GM15510 (cell line): ENCODE measurements around the gene MAN2A1.

Experiments
- POLR2A ChIP-seq: IDR thresholded peaks from 3 replicates; pipeline ENCODE4 v1.6.1; 2011; ENCODE audit warnings: borderline replicate concordance; ENCODE audit not compliant: insufficient read length; ENCODE audit errors: extremely low read depth

Gene MAN2A1

DNA sequence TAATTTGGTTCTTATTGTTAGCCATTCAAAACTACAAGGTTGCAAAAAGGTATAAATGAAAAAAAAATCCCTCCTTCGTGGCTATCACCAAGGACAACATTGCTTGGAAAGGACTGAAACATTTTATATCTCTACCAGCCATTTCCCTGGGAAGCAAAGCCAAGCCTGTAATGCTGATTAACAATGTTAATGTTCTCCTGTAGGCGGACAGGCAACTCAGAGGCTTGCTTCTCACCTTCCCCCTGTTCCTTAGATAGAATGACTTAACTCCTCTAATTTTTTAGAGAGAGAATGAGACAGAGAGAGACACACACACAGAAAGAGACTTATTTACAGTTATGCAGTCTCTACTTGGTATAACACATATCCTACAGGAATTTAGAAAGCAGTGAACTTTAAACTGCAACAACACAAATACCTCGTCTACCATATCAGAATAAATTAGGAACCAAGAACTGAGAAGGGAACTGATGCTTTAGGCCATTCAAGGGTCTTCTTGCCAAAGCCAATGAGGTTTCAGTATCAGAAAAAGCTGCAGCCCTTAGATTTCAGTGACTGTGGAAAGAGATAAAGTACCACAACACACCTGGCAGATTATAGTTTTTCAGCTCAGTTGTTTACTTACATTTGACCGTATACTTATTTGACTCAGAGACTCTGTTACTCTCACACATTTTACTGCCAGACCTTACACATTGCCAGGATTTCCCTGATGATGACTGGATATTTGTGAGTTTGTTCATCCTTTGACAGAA is 20.9 kb upstream of the MAN2A1 start:
- TF ChIP-seq POLR2A, result no peak

DNA sequence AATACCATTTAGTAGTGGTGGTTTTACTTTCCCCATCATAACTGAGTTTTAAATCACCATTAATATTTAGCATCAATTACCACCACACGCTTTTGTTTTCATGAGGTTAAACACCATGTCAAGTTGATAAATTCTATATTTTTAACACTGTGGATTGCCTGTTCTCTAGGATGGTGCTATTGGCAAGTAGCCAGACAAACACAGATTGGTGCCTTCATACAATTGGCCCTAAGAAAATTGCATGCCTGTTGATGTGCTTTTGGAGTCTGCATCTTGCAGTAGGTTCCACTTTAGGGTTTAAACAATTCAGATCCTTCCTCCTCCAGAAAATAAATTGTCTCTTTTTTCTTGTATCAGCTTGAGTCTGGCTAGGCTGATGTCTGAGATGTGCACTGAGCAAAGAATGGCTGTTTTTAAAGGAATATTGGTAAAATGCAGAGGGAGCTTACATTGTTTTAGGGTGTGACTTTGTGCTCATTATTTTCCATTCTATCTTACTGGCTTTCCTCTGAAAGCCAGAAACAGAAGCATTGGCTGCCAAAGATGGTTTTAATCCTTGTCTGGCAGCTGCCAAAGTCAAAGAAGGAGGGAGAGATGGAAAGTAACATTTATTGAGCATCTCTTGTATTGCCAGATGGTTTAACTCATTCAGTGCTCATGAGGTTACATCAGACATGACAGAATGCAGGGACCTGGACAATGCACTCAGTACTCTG is 19.6 kb upstream of the MAN2A1 start:
- TF ChIP-seq POLR2A, result no peak

DNA sequence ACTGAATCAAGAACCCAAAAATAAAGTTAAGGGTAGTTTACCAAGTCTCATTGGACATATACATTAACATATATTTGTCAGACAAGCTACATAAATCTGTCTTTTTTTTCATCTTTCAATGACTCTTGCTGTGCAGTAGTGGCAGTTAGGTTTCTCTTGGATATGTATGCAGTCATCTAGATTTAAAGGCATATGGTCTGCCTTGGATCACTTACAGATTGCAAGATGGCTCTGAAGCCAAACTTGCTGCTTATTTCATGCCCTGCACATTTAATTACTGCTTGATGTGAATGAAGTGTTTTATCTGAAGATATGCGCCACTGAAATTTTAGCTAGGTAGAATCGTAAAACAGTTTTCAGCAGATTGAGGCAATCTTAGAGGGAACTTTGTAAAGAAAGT is 18.6 kb upstream of the MAN2A1 start:
- no peak for TF ChIP-seq POLR2A

DNA sequence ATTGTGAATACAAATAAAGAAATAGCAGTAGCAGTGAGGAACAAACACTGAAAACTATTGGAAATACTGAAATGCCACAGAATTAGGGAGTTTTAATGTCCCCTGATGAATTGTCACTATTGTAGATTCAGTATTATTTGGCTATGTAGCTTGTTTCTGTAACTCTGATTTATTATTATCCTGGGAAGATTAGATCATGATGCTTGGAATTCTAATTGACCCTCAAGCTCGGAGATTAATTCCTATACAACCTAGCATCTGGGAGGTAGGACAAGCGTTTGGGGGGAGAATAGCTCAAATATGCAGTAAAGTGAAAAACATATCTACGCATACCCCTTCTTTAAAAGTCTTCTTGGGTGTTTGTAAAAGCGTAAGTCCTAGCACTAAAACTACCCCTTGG is 15.1 kb upstream of the MAN2A1 start:
- TF ChIP-seq POLR2A, result no peak

DNA sequence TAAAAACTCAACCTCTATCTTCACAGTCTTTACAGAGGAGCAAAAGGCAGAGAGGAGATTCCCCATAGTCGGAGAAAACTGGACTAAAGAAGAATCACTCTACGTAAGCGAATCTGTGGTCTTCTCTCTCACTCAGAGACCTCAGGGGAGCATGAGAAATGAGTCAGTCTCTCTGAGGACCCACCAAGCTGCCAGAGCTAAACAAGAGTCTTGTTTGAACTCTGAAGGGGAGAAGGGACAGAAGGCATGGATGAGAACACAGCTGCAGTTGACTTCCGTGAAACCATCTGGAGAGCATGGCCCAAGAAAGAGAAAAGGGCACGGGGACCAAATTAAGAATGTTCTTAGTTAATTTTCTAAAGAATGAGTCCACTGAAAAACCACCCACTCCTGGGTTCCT is 12.8 kb upstream of the MAN2A1 start:
- no peak for TF ChIP-seq POLR2A

DNA sequence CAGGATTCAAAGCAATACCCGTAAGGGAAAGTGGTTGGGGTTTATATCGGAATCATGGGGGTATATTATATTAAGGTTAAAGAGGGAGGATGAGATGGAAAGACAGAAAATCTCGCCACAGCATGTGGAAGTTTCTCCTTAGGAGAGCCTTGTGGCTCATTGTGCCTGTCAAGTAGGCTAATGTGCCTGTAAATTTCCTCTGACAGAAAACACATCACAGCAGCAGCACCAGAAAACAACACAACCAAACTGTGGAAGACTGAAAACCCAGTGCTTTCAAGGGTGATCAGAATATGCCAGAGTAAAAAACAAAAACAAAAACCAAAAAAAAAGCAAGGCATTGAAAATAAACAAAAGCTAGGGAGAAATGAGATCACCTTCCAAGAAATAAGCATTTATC is 11.3 kb upstream of the MAN2A1 start:
- TF ChIP-seq POLR2A, result no peak

DNA sequence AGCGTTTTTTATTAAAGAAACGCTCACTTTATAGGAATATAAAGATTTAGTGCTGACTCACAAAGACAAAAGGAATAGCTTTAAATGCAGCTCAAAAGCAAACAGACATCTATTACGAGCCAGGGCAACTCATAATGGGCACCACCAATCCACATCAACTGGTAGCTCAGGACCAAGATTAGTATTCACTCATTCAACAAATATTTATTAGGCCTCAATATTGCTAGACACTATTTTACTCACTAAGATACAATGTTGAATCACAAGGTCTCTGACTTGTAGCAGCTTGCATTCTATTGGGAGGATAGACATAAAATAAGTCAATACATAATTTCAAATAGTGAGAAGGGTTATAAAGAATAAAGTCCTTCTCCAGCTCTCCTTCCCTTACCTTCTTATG is 8.0 kb upstream of the MAN2A1 start:
- no peak for TF ChIP-seq POLR2A

DNA sequence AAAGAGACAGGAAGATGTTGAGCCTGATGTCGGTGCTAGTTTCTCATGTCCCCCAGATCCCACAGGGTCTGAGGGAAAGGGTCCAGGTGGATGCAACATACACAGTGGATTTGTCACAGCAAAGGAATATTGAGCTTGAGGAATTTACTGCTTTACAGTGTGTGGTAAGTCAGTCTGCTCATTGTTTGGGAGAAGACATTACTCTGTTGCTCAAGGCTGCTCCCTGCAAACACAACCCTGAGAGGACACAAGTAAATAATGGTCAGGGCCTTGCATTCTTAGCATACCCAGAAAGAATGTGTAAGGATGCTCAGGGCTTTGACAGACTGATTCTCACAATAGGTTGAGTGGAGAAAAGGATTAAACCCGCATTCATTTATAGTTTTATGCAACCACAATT is 7.3 kb upstream of the MAN2A1 start:
- no peak for TF ChIP-seq POLR2A

DNA sequence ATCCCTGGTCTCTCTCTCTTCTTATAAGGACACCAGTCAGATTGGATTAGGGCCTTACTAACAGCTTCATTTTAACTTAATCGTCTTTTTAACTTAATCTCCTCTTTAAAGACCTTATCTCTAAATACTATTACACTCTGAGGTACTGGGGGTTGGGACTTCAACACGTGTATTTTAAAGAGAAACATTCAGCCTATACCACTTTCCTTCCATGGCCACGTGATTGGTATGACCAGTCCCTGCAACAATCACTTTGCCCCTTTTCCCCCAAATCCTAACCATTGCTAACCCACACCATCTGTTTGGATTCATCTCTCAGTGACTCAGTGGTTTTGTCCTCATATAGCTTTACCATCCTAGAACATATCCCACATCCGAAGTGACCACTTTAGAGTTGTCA is 3.8 kb upstream of the MAN2A1 start:
- TF ChIP-seq POLR2A, result no peak

DNA sequence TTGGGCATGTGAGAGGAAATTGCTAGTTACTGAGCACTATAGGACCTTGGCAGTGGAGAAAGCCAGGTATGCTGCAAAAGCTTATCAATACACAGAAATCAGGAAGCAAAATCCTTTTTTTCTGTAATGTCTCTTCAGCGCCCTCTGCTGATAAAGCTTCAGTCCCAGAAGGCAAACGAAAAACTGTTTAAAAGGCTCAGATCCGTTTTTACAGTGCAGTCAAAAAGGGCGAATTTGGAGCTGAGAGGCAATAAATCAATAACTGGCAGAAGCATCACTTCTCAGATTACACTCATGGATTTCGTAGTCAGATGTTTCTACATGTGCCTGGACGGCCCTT is 1.1 kb upstream of the MAN2A1 start:
- no peak for TF ChIP-seq POLR2A

DNA sequence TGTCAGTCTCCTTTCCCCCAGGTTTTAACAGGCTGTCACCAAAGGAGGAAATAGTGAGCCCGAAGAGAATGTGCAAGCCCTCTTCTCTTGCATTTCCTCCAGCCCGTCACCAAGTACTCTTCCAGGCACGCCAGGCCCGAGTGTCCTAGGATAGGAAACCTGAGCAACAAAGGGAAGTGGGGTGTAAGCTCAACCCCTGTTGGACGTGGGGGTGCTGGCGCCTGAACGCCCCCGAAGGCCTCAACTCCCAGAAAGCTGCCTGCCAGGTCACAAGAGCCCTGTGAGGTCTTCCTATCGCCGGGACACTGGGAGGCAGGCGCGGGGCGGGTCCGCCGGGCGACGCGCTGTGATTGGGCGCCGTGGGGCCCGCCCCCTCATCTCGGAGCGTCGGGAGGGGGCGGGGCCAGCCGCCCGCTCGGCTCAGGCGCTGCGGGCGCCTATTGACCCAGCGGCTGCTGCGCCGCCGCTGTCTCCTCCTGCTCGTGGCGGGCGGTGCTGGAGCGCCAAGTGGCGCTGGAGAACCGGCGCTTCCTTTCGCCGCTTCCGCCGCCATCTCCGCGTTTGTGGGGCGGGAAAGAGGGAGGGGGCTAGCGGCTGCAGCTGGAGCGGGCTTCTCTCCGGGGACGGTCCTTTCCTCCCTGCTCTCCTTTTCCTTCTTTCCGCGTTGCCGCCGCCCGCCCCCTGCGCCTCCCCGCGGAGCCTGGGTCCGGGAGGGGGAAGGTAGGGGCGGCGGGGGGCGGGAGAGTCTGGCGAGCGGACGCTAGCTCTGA is 572 bp upstream of the MAN2A1 start:
- TF ChIP-seq POLR2A, result peak; percentile 92

DNA sequence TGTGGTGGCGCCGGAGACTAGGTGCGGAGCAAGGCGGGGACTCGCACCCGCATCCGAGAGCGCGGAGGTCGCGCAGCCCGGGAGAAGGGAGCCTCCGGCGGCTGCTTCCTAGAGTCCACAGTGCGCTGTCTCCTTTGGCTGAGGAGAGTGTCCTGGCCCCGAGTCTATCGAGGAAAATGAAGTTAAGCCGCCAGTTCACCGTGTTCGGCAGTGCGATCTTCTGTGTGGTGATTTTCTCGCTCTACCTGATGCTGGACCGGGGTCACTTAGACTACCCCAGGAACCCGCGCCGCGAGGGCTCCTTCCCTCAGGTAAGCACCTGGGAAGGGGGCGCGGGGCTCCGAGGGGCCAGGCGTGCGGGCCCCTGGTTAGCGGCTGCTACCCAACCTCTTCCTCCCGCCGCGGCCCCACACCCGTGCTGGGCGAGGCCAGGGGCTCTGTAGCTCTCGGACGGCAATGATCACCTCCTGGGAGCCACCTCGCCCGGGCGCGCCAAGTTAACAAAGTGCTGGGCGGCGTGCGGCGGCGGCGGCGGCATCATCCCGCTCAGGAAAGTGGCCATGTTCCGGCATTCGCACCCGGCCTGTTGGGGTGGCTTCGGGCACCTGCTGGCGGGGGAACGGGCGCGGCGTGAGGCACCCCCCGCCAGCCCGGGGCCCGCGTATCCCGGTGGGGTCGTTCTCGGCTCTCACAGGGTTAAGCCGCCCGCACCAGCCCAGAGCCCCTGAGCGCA is 681 bp downstream of the MAN2A1 start:
- no peak for TF ChIP-seq POLR2A

DNA sequence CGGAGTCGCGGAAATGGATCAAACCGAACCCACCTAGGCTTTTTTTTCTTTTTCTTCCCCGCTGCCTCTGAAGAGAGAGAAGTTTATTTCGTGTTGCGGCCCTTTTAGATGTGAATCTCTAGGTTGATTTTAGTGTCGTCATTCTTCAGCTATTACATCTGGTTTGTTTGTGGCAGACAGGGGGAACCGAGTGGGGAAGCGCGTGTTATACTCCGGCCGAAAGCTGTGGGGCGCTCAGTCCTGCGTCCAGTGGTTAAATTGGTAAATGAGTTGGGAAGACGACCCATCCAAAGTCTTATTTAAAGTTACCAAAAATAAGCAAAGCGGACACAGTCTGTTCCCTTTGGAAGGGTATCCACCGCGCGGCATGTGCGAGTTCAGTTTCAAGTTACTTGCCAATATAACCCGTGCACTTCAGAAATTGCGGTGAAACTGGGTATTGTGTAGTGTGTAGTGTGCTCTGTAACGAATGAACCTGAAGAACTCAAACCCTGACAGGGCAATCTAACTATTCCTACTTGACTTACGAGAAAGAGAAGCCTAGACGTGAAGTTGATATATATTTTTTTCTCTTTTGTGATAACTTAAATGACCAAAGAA is 1.3 kb downstream of the MAN2A1 start:
- TF ChIP-seq POLR2A, result no peak

DNA sequence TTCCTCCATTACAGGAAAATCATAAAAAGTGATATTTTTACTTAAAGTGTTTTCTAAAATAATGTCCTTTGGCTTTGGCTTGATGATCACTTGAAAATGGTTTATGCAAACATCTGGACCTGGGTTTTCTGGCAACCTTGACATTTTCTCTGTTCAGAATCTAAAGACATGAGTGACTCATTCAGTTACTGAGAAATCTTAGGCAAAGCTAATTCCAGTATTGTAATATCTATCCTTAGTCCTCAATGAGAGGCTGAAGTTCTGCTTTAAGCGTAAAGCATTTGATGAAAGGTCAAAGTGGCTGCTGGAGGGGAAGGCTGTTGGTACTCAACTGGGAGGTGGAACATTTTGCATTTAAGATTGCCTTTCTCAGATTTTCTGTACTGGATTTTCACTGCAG is 2.3 kb downstream of the MAN2A1 start:
- no peak for TF ChIP-seq POLR2A

DNA sequence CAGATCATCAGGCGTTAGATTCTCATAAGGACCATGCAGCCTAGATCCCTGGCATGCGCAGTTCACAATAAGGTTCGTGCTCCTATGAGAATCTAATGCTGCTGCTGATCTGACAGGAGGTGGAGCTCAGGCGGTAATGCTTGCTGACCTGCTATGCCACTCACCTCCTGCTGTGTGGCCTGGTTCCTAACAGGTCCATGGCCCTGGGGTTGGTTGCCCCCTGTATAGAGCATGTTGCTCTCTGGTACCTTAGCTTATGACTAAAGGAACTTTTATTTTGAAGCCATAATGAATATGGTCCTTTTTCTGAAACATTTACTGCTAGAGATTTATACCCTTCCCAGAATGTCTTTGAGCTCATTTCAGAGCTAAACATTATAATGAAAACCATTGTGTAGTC is 3.1 kb downstream of the MAN2A1 start:
- no peak for TF ChIP-seq POLR2A
